Measurements from ENCODE around the gene MESP1. TPM values are rescaled to one million over a fixed set of nuclear protein-coding genes. Genes with fewer than 3 reads are reported as not detected.
"Not testable (repeated sequence)": the region's sequence is repeated elsewhere in the genome, so short reads cannot be mapped to it uniquely, and the experiment has no call there.

MESP1 gene
- total RNA-seq, 1 donor from 2014 or later, result 2.6 TPM

DNA sequence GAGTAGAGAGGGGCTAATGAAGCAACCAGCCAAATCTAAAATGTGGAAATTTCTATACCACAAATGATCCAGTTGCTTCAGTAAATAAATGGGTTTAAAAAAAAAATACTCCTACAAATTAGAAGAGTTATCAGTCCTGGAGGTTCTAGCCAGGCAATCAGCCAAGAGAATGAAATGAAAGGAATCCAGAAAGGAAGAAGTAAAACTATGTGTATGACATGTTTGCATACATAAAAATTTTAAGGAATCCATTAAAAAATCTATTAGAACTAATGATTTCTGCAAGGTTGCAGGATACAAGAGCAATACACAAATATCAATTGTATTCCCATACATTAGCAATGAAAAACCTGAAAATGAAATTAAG is 34.7 kb upstream of the MESP1 start:
- H3K36me3 ChIP-seq (ENCODE audit: control insufficient read depth, insufficient read depth, low read length), result no peaks in the 10 kb centered on the region
- no peak for DNase-seq (ENCODE audit: low read depth)
- no peaks in the 10 kb centered on the region for H3K27me3 ChIP-seq (ENCODE audit: control insufficient read depth, insufficient read depth, low read length)
- H3K4me3 ChIP-seq (ENCODE audit: low read depth, low read length), result no peak overlapping the region
- TF ChIP-seq, protein P1, sequence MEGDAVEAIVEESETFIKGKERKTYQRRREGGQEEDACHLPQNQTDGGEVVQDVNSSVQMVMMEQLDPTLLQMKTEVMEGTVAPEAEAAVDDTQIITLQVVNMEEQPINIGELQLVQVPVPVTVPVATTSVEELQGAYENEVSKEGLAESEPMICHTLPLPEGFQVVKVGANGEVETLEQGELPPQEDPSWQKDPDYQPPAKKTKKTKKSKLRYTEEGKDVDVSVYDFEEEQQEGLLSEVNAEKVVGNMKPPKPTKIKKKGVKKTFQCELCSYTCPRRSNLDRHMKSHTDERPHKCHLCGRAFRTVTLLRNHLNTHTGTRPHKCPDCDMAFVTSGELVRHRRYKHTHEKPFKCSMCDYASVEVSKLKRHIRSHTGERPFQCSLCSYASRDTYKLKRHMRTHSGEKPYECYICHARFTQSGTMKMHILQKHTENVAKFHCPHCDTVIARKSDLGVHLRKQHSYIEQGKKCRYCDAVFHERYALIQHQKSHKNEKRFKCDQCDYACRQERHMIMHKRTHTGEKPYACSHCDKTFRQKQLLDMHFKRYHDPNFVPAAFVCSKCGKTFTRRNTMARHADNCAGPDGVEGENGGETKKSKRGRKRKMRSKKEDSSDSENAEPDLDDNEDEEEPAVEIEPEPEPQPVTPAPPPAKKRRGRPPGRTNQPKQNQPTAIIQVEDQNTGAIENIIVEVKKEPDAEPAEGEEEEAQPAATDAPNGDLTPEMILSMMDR (IDR thresholded peaks at IDR 0.05; ENCODE audit: insufficient read depth, low read length, poor library complexity, severe bottlenecking), result no peak

DNA sequence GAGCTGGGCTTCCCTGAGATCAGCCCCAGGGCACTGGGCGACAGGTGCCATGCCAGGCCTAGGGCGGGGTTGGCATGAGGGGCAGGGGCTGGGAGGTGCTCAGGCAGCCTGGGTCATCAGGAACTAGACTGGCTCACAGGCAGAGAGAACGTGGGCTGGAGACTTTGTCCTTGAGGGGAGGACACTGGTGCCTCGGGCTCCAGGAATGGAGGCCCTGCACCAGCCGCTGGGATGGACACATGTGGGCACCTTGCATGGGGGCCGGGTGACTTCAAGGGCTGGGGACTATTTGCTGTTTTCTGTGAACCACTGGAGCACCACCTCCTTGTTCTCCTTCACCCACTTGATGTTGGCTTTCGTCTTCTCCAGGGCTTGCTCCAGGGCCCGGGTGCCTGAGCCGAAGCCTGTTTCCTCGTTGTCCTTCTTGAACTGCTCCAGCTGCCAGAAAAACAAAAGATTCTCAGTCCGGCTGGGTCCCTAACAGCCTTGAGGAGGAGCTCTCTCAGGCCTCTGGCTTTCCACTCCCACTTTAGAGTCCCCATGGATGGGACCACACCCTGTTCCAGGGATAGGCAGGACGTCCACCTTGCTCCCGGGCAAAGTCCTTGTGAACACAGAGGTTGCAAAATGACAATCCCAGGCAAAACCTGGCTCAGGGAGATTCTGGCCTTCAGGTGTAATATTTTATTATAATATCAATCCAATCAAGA is 34.2 kb upstream of the MESP1 start:
- no peak overlapping the region for H3K4me3 ChIP-seq (ENCODE audit: low read depth, low read length)
- no peak for DNase-seq (ENCODE audit: low read depth)
- TF ChIP-seq, protein P1 (IDR thresholded peaks at IDR 0.05; ENCODE audit: insufficient read depth, low read length, poor library complexity, severe bottlenecking), result no peak
- no peaks in the 10 kb centered on the region for H3K27me3 ChIP-seq (ENCODE audit: control insufficient read depth, insufficient read depth, low read length)
- no peaks in the 10 kb centered on the region for H3K36me3 ChIP-seq (ENCODE audit: control insufficient read depth, insufficient read depth, low read length)

DNA sequence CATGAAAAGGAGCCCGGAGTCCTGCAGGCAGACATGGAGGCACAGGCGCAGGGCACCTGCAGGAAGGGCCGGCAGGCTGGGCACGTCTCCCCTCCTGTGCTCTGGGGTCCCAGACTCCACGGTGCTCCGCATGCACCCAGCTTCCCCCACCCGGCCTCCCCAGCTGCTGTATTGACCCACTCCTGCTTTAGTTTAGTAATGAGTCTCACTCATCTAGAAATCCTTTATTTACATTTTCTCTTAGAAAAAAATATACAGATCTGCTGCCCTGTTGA is 33.6 kb upstream of the MESP1 start:
- no peak overlapping the region for H3K4me3 ChIP-seq (ENCODE audit: low read depth, low read length)
- TF ChIP-seq, protein P1 (IDR thresholded peaks at IDR 0.05; ENCODE audit: insufficient read depth, low read length, poor library complexity, severe bottlenecking), result no peak
- H3K27me3 ChIP-seq (ENCODE audit: control insufficient read depth, insufficient read depth, low read length), result no peaks in the 10 kb centered on the region
- H3K36me3 ChIP-seq (ENCODE audit: control insufficient read depth, insufficient read depth, low read length), result no peaks in the 10 kb centered on the region
- no peak for DNase-seq (ENCODE audit: low read depth)

DNA sequence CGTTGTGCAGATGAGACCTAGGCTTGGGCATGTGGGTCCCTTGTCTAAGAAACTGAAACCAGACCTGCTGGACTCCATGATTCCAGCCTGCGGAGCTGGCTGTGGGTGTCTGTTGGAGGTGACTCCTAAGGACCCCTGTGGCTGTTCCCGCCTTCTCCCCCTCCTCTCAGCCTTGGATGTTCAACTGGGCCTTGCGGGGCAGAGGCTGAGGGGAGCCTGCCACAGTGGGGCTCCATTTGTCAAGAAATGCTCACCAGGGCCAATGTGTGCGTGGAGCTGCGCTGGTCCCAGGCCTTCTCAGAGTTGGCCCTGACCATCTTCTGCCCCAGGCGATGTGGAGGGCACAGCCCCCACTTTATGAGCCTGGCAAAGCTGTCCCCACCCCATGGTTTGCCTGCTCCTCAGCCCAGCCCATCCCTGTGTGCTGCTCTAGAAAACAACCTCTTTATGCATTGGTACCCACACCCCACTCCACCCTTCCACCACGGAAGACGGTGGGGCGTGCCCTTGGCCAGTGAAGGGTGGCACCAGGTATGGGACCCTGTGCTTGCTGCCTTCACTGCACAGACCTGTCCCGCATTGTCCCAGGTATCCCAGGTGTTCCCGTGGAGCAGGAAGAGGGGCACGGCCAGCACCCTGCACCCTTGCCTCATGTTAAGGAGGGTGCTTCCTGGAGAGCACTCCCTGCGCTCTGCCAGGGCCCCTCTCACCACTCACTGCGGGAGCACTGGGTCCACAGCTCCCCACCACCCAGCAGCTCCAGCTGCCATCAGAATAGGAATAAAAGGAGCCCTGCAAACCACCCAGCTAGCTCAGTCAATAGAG is 33.0 kb upstream of the MESP1 start:
- Histone ChIP-seq H3K27me3 (ENCODE audit: control insufficient read depth, insufficient read depth, low read length) (no peaks in the 10 kb centered on the region), H3K36me3 (ENCODE audit: control insufficient read depth, insufficient read depth, low read length) (no peaks in the 10 kb centered on the region), H3K4me3 (ENCODE audit: low read depth, low read length) (no peak overlapping the region)
- DNase-seq (ENCODE audit: low read depth), result no peak
- TF ChIP-seq, protein P1 (IDR thresholded peaks at IDR 0.05; ENCODE audit: insufficient read depth, low read length, poor library complexity, severe bottlenecking), result no peak

DNA sequence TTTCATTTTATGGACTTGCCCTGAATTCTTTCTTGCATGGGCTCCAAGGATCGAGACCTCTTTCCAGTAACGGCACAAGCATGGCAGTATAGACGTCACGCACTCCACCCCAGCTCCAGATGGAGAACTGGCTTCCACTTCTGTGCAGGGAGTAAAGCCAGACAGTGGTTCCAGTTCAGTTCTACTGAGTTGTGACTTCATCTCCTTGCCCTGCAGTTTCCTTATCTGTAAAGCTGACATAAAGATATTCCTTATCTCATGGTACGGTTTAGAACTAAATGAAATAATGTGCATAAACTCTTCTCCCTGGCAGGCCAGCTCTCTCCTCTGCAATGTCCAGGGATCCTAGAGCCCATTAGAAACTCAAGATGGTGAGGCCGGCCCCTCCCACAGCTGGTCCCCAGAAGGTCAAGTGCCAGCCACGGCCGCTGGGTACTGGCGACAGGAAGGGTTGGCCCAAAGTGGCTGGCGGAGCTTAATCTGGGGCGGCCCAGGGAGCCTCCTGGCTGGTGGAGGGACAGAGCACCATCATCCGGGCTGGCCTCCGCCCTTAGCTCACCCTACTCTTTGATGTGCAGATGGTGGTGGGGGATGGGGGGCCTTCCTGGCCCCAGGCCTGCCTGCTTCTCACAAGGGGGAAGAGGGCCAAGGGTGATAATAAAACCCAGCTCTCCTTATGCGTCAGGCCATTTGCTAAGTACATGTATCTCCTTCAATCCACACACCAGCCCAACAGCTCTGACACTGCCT is 32.2 kb upstream of the MESP1 start:
- Histone ChIP-seq H3K27me3 (ENCODE audit: control insufficient read depth, insufficient read depth, low read length) (no peaks in the 10 kb centered on the region), H3K36me3 (ENCODE audit: control insufficient read depth, insufficient read depth, low read length) (no peaks in the 10 kb centered on the region), H3K4me3 (ENCODE audit: low read depth, low read length) (no peak overlapping the region)
- TF ChIP-seq, protein P1 (IDR thresholded peaks at IDR 0.05; ENCODE audit: insufficient read depth, low read length, poor library complexity, severe bottlenecking), result no peak
- no peak for DNase-seq (ENCODE audit: low read depth)

DNA sequence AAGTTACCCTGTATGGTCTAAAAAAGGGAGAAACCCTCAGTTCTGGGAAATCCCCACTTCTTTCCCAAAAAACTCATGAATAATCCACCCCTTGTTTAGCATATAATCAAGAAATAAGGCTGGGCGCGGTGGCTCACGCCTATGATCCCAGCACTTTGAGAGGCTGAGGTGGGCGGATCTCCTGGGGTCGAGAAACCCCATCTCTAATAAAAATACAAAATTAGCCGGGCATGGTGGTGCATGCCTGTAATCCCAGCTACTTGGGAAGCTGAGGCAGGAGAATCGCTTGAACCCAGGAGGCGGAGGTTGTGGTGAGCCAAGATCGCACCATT is 31.5 kb upstream of the MESP1 start:
- H3K4me3 ChIP-seq (ENCODE audit: low read depth, low read length), result not testable (repeated sequence)

More for the DNA sequence above, 31.5 kb upstream of the MESP1 start:
- not testable (repeated sequence) for H3K36me3 ChIP-seq (ENCODE audit: control insufficient read depth, insufficient read depth, low read length); H3K27me3 ChIP-seq (ENCODE audit: control insufficient read depth, insufficient read depth, low read length); DNase-seq (ENCODE audit: low read depth)
